IMR-90 (cell line): ENCODE measurements around the gene PLCL1. TPM values are rescaled to one million over a fixed set of nuclear protein-coding genes. Genes with fewer than 3 reads are reported as not detected.

Experiments used
- ATAC-seq: fragments of 200-7000 bp; cut with Tn5 transposase; 2 replicates; pipeline ENCODE4 v1.9.1; 2020; ENCODE audit warnings: low read depth, mild to moderate bottlenecking, moderate library complexity
- BruUV-seq: library from RNA; stranded (reverse); fragments of 400-500 nt; replicated peaks from 2 replicates; lab custom pipeline; 2021; lab: Mats Ljungman, UMichigan
- CTCF ChIA-PET: fragments of 300-600 bp; formaldehyde crosslinking; extraction: SDS; loops from one replicate; lab custom pipeline; 2021; ENCODE audit warnings: antibody characterized with exemption; lab: Yijun Ruan, JAX
- POLR2A ChIA-PET: fragments of 300-600 bp; sonication (Branson Sonifier 250); formaldehyde crosslinking; loops from one replicate; lab custom pipeline; 2022; ENCODE audit warnings: antibody characterized with exemption; ENCODE audit not compliant: unreplicated experiment; lab: Charles Lee
- DNase-seq: peaks from one replicate; pipeline ENCODE4 v3.0.0; 2013
- H2AFZ ChIP-seq: replicated peaks from 2 replicates; pipeline ENCODE3; 2013; ENCODE audit warnings: low read length, mild to moderate bottlenecking; ENCODE audit not compliant: poor library complexity
- H2AK5ac ChIP-seq: 2 replicates; pipeline ENCODE4 v1.6.1; 2013; ENCODE audit warnings: low read depth, low read length, inconsistent platforms
- H2AK9ac ChIP-seq: replicated peaks from 2 replicates; pipeline ENCODE3; 2013; ENCODE audit warnings: mild to moderate bottlenecking, low read depth, low read length, moderate library complexity; ENCODE audit not compliant: poor library complexity
- H2BK120ac ChIP-seq: 2 replicates; pipeline ENCODE4 v1.6.1; 2013; ENCODE audit warnings: low read depth, low read length, inconsistent platforms
- H2BK15ac ChIP-seq: 3 replicates; pipeline ENCODE4 v1.6.1; 2013; ENCODE audit warnings: low read depth, low read length, inconsistent platforms
- H2BK20ac ChIP-seq: 2 replicates; pipeline ENCODE4 v1.6.1; 2013; ENCODE audit warnings: low read depth, mild to moderate bottlenecking, inconsistent platforms, low read length, moderate library complexity
- H2BK5ac ChIP-seq: 2 replicates; pipeline ENCODE4 v1.6.1; 2013; ENCODE audit warnings: mild to moderate bottlenecking, low read depth, low read length, inconsistent platforms; ENCODE audit not compliant: poor library complexity, severe bottlenecking
- H3K14ac ChIP-seq: replicated peaks from 2 replicates; pipeline ENCODE4 v1.6.1; 2013; ENCODE audit warnings: low read depth, low read length, inconsistent platforms
- H3K18ac ChIP-seq: 2 replicates; pipeline ENCODE4 v1.6.1; 2013; ENCODE audit warnings: low read depth, low read length, control low read depth
- H3K23ac ChIP-seq: 2 replicates; pipeline ENCODE4 v1.6.1; 2013; ENCODE audit warnings: low read depth, low read length, inconsistent platforms
- H3K27ac ChIP-seq: 2 replicates; pipeline ENCODE4 v1.5.1; 2013; ENCODE audit warnings: mild to moderate bottlenecking, control low read depth, low read length; ENCODE audit not compliant: insufficient read depth
- H3K27me3 ChIP-seq: 2 replicates; pipeline ENCODE4 v1.6.1; 2013; ENCODE audit warnings: low read length; ENCODE audit not compliant: control insufficient read depth, insufficient read depth
- H3K36me3 ChIP-seq: 2 replicates; pipeline ENCODE4 v1.6.1; 2013; ENCODE audit warnings: low read length, mixed read lengths; ENCODE audit not compliant: control insufficient read depth, insufficient read depth
- H3K4ac ChIP-seq: 2 replicates; pipeline ENCODE4 v1.6.1; 2013; ENCODE audit warnings: low read depth, low read length, inconsistent platforms
- H3K4me1 ChIP-seq: 2 replicates; pipeline ENCODE4 v1.6.1; 2013; ENCODE audit warnings: low read length, mixed read lengths; ENCODE audit not compliant: control insufficient read depth, insufficient read depth
- H3K4me2 ChIP-seq: 2 replicates; pipeline ENCODE4 v1.6.1; 2013; ENCODE audit warnings: low read depth, mild to moderate bottlenecking, control low read depth, low read length, moderate library complexity
- H3K4me3 ChIP-seq: 2 replicates; pipeline ENCODE4 v1.5.1; 2013; ENCODE audit warnings: low read depth, mild to moderate bottlenecking, control low read depth, low read length, moderate library complexity; ENCODE audit not compliant: insufficient read depth
- H3K56ac ChIP-seq: 2 replicates; pipeline ENCODE4 v1.6.1; 2013; ENCODE audit warnings: low read length, inconsistent platforms; ENCODE audit not compliant: insufficient read depth; ENCODE audit errors: extremely low read depth
- H3K79me1 ChIP-seq, 2 experiments: 2 replicates each; pipeline ENCODE4 v1.6.1; 2013; ENCODE audit warnings: low read length in 2 of 2, inconsistent platforms in 1 of 2, low read depth in 1 of 2
- H3K9ac ChIP-seq: 2 replicates; pipeline ENCODE4 v1.6.1; 2013; ENCODE audit warnings: low read depth, low read length, control low read depth
- H3K9me1 ChIP-seq: 2 replicates; pipeline ENCODE4 v1.6.1; 2013; ENCODE audit warnings: low read length, inconsistent platforms; ENCODE audit not compliant: insufficient read depth
- H3K9me3 ChIP-seq: 2 replicates; pipeline ENCODE4 v1.6.1; 2013; ENCODE audit warnings: low read length; ENCODE audit not compliant: control insufficient read depth, insufficient read depth
- H4K20me1 ChIP-seq: 2 replicates; pipeline ENCODE4 v1.6.1; 2013; ENCODE audit warnings: low read length, inconsistent platforms; ENCODE audit not compliant: insufficient read depth
- H4K5ac ChIP-seq: 2 replicates; pipeline ENCODE4 v1.6.1; 2013; ENCODE audit warnings: mild to moderate bottlenecking, low read depth, low read length, control low read depth
- H4K8ac ChIP-seq, 2 experiments: 2 replicates each; pipeline ENCODE4 v1.6.1; 2013; ENCODE audit warnings: low read depth in 2 of 2, low read length in 2 of 2, control low read depth in 1 of 2, inconsistent platforms in 1 of 2
- H4K91ac ChIP-seq: 2 replicates; pipeline ENCODE4 v1.6.1; 2013; ENCODE audit warnings: low read depth, low read length, inconsistent platforms; ENCODE audit not compliant: insufficient read depth
- POLR2A ChIP-seq: IDR thresholded peaks from 2 replicates; pipeline ENCODE4 v1.6.1; 2012; ENCODE audit warnings: mild to moderate bottlenecking, low read depth, low read length
- RFX5 ChIP-seq: IDR thresholded peaks from 2 replicates; pipeline ENCODE4 v1.8.0; 2012; ENCODE audit warnings: low read depth, mild to moderate bottlenecking, low read length, moderate library complexity
- WGBS, 2 experiments: methylation state at CpG; one replicate each; pipeline versions ENCODE4 v1.1.5 to v1.1.7; 2013; ENCODE audit warnings: missing lambda C conversion rate in 2 of 2; ENCODE audit not compliant: insufficient read length in 1 of 2; ENCODE audit errors: extremely low coverage in 2 of 2; 5-methylcytosine and 5-hydroxymethylcytosine counted together
- dilution Hi-C: fragments of 300-500 bp; cut with HindIII; formaldehyde crosslinking; loops from one replicate; pipeline ENCODE4 v1.14.3; 2018; ENCODE audit warnings: low sequenced_read_pairs; ENCODE audit not compliant: unreplicated experiment
- in situ Hi-C: fragments of 300-500 bp; cut with MboI; formaldehyde crosslinking; loops from 3 replicates; pipeline ENCODE4 v1.14.3; 2019; ENCODE audit warnings: low sequenced_read_pairs, inconsistent platforms, mixed read lengths
- intact Hi-C: fragments of 100-400 bp; cut with micrococcal nuclease; formaldehyde crosslinking; loops from 2 replicates; pipeline ENCODE4 v1.10.0; 2022
- polyA plus RNA-seq, 3 experiments: library from polyadenylated mRNA; depleted of rRNA; stranded (reverse); fragments of >200 nt; gene quantifications; 2 replicates each; pipeline ENCODE4 v1.2.3, GENCODE V29; 2012; ENCODE audit warnings: low replicate concordance in 1 of 3
- total RNA-seq: library from RNA; depleted of rRNA; stranded (reverse); fragments of >200 nt; gene quantifications from 2 replicates; pipeline ENCODE4 v1.2.3, GENCODE V29; 2012

Gene PLCL1
- total and polyA plus RNA-seq, 2 of the 4 experiments (the other 2 are of a cell fraction), result 0.14 to 0.18 TPM

GRCh38 chr2:197782126-197782525 is 22.3 kb upstream of the PLCL1 start:
- H3K79me1 ChIP-seq, result no peaks in the 10 kb centered on the region
- H3K4me2 ChIP-seq, result no peak overlapping the region
- no peaks in the 10 kb centered on the region for H4K20me1 ChIP-seq
- dilution Hi-C loops (no loop called here), intact Hi-C loops (no loop called here), in situ Hi-C loops (no loop called here)
- no peak overlapping the region for H3K14ac ChIP-seq
- TF ChIP-seq RFX5 (no peak), POLR2A (no peak)
- H2BK120ac ChIP-seq, result no peak overlapping the region
- H3K18ac ChIP-seq, result no peak overlapping the region
- H4K8ac ChIP-seq, result no peak overlapping the region
- peaks cover 8% of the 10 kb centered on the region; the same call in 1 of the 2 replicates for H3K27me3 ChIP-seq
- no peak overlapping the region for H2AFZ ChIP-seq
- no peak overlapping the region for H2AK9ac ChIP-seq
- no peaks in the 10 kb centered on the region for H3K9me3 ChIP-seq
- DNase-seq, result no peak
- H2BK15ac ChIP-seq, result no peak overlapping the region
- H3K9ac ChIP-seq, result no peak overlapping the region
- CTCF ChIA-PET, result interaction anchor here (0.6 kb wide), 1 partner anchor 118 kb away, joined by 3 read pairs; no protein-coding TSS in a partner anchor
- no peak for ATAC-seq
- H3K27ac ChIP-seq, result no peak overlapping the region
- no peak overlapping the region for H3K23ac ChIP-seq
- POLR2A ChIA-PET, result no interaction called here
- H2BK20ac ChIP-seq, result no peak overlapping the region
- H4K5ac ChIP-seq, result no peak overlapping the region
- no peak overlapping the region for H2BK5ac ChIP-seq
- no peak overlapping the region for H3K4ac ChIP-seq
- H3K56ac ChIP-seq, result no peak overlapping the region
- BruUV-seq, result no TSS peak
- WGBS, 2 experiments, result 18% methylated on average over 1 of the region's 1 CpG; no CpG with 5 or more reads in 1 of the 2 experiments
- H4K91ac ChIP-seq, result no peak overlapping the region
- H3K9me1 ChIP-seq, result no peaks in the 10 kb centered on the region
- H3K36me3 ChIP-seq, result no peaks in the 10 kb centered on the region
- H3K4me1 ChIP-seq, result no peaks in the 10 kb centered on the region
- H3K4me3 ChIP-seq, result no peak overlapping the region
- H2AK5ac ChIP-seq, result no peak overlapping the region
